Mesenteric fat pad (tissue), 1 donor: ENCODE data around the gene OR2B6. TPM values are rescaled to one million over a fixed set of nuclear protein-coding genes. Genes with fewer than 3 reads are reported as not detected.

Experiments
- DNase-seq: peaks from one replicate; pipeline ENCODE4 v3.0.0-alpha.2; 2020; ENCODE audit warnings: low spot score
- total RNA-seq: library from RNA; stranded (reverse); fragmentation: NEBNext Ultra II Directional; extraction: Animal tissue kit (Norgen Biotek cat#: 25700); gene quantifications from one replicate; pipeline ENCODE4 v1.2.1, GENCODE V29; 2021
- donor health status: DM: yes; HTN: yes; CAD: no.

OR2B6 gene
- total RNA-seq, 1 donor from 2014 or later, result not detected

- DNase-seq, result no peak
Observed at GRCh38 chr6:28000351-28001045, 43.5 kb downstream of the OR2B6 start.

GRCh38 chr6:28001351-28001750 is 44.3 kb downstream of the OR2B6 start:
- DNase-seq, result no peak

GRCh38 chr6:28001751-28002150 is 44.7 kb downstream of the OR2B6 start:
- no peak for DNase-seq

GRCh38 chr6:28002161-28002560 is 45.1 kb downstream of the OR2B6 start:
- no peak for DNase-seq

- DNase-seq, result no peak
Observed at GRCh38 chr6:28003059-28003458, 46.0 kb downstream of the OR2B6 start.

GRCh38 chr6:28003661-28004060 is 46.6 kb downstream of the OR2B6 start:
- DNase-seq, result no peak

GRCh38 chr6:28004350-28005151 is 47.5 kb downstream of the OR2B6 start:
- no peak for DNase-seq

GRCh38 chr6:28005152-28005890 is 48.3 kb downstream of the OR2B6 start:
- DNase-seq, result no peak

GRCh38 chr6:28005975-28006374 is 48.9 kb downstream of the OR2B6 start:
- no peak for DNase-seq

Other genes with a start within 250 kb of the OR2B6 start
- not detected for gene OR2B2, start 44.8 kb upstream of the OR2B6 start, total RNA-seq
- 0.19 TPM for gene ZNF165, start 123.3 kb downstream of the OR2B6 start, total RNA-seq
- gene ZSCAN16, start 167.4 kb downstream of the OR2B6 start, total RNA-seq, result 3.4 TPM
- 15.1 TPM for gene ZKSCAN8, start 184.6 kb downstream of the OR2B6 start, total RNA-seq